Body of pancreas (tissue), 4 donors: Measurements from ENCODE around the gene COX6A2. TPM values are rescaled to one million over a fixed set of nuclear protein-coding genes. Genes with fewer than 3 reads are reported as not detected.

Source experiments
- ATAC-seq: fragments of 150-250 bp; one replicate; pipeline ENCODE4 v1.9.1; 2016
- DNase-seq, 4 donors: peaks; one replicate each; pipeline ENCODE4 v3.0.0-alpha.2; 2019
- H3K27ac ChIP-seq, 4 donors: fragments of 200-600 bp; sonication (generic); 1 replicate in 3 of 4; 2 replicates in 1 of 4; pipeline versions ENCODE4 v1.5.1 to v1.6.1; 2016 to 2019; ENCODE audit warnings: mild to moderate bottlenecking in 1 of 4, mixed read lengths in 1 of 4, moderate library complexity in 1 of 4
- H3K27me3 ChIP-seq, 2 donors: fragments of 200-600 bp; sonication (generic); one replicate each; pipeline ENCODE4 v1.6.0; 2016; ENCODE audit warnings: mild to moderate bottlenecking in 1 of 2
- H3K36me3 ChIP-seq, 2 donors: fragments of 200-600 bp; sonication (generic); replicated peaks in 1 of 2; 2 replicates each; pipeline ENCODE4 v1.5.1; 2016; ENCODE audit warnings: low read depth in 2 of 2; ENCODE audit not compliant: insufficient read depth in 1 of 2
- H3K4me1 ChIP-seq: fragments of 200-600 bp; sonication (generic); one replicate; pipeline ENCODE4 v1.6.0; 2016
- H3K4me3 ChIP-seq, 2 donors: fragments of 200-600 bp; sonication (generic); 1 replicate in 1 of 2; 2 replicates in 1 of 2; pipeline ENCODE4 v1.5.1; 2016 to 2019
- H3K9me3 ChIP-seq, 3 donors: fragments of 200-600 bp; sonication (generic); 1 replicate in 2 of 3; 2 replicates in 1 of 3; pipeline ENCODE4 v1.5.1; 2016
- POLR2A ChIP-seq, 3 donors: fragments of 450-650 bp; IDR thresholded peaks; one replicate each; pipeline ENCODE4 v1.6.1; 2016; ENCODE audit warnings: antibody characterized with exemption in 3 of 3, mild to moderate bottlenecking in 2 of 3
- WGBS, 2 donors: methylation state at CpG; one replicate each; pipeline ENCODE4 v1.1.5; 2017; 5-methylcytosine and 5-hydroxymethylcytosine counted together
- intact Hi-C: fragments of 100-400 bp; cut with DNase I; formaldehyde crosslinking; loops from one replicate; pipeline ENCODE4 v1.15.1; 2023
- total RNA-seq, 2 donors: library from RNA; depleted of rRNA; stranded (reverse); fragments of >200 nt; gene quantifications; one replicate each; pipeline ENCODE4 v1.1.0, GENCODE V29; 2016
- TF ChIP-seq, protein P1 (sequence below), 7 experiments: fragments of 450-650 bp in 4 of 7; fragments of 200-600 bp in 3 of 7; sonication (generic) in 3 of 7; IDR thresholded peaks; one replicate each; pipeline ENCODE4 v1.5.1; 2016 to 2019; ENCODE audit warnings: antibody characterized with exemption in 7 of 7

Gene COX6A2
- total RNA-seq, 2 donors from 2014 or later: not detected

DNA sequence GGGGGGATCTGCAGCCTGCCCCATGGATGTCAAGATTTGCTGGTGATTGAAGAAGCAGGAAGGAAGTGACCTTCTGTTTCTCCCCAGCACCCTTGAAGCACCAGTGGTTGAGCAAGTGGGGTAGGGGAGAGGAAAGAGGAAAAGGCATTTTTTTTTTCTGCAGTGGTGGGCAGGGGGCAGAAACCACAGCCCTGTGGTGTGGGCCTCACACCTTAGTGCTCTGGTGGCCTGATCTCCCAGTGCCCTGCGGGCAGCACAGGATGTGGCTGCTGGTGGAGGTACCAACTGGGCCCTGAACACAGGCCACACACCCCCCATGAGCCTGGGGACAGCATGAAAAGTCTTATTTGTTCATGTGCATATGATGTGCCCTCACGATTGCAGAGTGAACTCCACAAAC lies 28.0 kb downstream of the COX6A2 start:
- WGBS, 2 donors: 61 to 78% methylated on average over 2 of the region's 2 CpGs

GRCh38 chr16:31397701-31398100 lies 30.5 kb downstream of the COX6A2 start:
- Histone ChIP-seq H3K9me3 (no peaks in the 10 kb centered on the region), H3K4me3 (no peak overlapping the region), H3K27ac (no peak overlapping the region), H3K36me3 (no peaks in the 10 kb centered on the region), H3K4me1 (no peaks in the 10 kb centered on the region), H3K27me3 (no peaks in the 10 kb centered on the region)
- no peak for TF ChIP-seq POLR2A (IDR thresholded peaks at IDR 0.05)
- TF ChIP-seq, protein P1, sequence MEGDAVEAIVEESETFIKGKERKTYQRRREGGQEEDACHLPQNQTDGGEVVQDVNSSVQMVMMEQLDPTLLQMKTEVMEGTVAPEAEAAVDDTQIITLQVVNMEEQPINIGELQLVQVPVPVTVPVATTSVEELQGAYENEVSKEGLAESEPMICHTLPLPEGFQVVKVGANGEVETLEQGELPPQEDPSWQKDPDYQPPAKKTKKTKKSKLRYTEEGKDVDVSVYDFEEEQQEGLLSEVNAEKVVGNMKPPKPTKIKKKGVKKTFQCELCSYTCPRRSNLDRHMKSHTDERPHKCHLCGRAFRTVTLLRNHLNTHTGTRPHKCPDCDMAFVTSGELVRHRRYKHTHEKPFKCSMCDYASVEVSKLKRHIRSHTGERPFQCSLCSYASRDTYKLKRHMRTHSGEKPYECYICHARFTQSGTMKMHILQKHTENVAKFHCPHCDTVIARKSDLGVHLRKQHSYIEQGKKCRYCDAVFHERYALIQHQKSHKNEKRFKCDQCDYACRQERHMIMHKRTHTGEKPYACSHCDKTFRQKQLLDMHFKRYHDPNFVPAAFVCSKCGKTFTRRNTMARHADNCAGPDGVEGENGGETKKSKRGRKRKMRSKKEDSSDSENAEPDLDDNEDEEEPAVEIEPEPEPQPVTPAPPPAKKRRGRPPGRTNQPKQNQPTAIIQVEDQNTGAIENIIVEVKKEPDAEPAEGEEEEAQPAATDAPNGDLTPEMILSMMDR (IDR thresholded peaks at IDR 0.05): no peak
- DNase-seq: no peak
- intact Hi-C loops: no loop called here
- ATAC-seq: no peak
- WGBS, 2 donors: 70% methylated on average over 9 of the region's 9 CpGs; no CpG with 5 or more reads in 1 of the 2 donors

More for the DNA sequence above, 28.0 kb downstream of the COX6A2 start:
- Histone ChIP-seq H3K9me3 (no peaks in the 10 kb centered on the region), H3K36me3 (no peaks in the 10 kb centered on the region), H3K27ac (no peak overlapping the region), H3K4me1 (no peaks in the 10 kb centered on the region), H3K4me3 (no peak overlapping the region), H3K27me3 (no peaks in the 10 kb centered on the region)
- ATAC-seq: no peak
- TF ChIP-seq, protein P1 (IDR thresholded peaks at IDR 0.05): no peak
- TF ChIP-seq POLR2A (IDR thresholded peaks at IDR 0.05): no peak
- intact Hi-C loops: no loop called here
- DNase-seq: no peak

DNA sequence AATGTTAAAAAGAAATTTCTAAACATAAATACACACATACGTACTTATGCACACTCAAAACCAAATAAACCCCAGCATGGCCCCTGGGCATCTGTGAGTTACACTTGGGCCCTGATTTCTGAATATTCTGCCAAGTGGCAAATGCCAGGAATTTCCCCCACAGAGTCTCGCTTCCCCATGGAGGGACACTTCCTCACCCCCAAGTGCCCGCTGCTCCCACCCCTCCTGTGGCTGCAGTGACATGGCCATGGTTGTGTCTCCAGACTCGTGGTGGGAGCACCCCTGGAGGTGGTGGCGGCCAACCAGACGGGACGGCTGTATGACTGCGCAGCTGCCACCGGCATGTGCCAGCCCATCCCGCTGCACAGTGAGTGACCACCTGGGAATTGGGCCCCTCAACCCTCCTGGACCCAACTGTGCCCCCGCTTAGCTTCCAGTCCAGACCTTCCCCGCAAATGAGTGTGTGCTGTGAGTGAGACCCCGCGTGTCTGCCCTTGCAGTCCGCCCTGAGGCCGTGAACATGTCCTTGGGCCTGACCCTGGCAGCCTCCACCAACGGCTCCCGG lies 31.0 kb downstream of the COX6A2 start:
- intact Hi-C loops: no loop called here
- no peak overlapping the region for H3K27ac ChIP-seq
- ATAC-seq: no peak

DNA sequence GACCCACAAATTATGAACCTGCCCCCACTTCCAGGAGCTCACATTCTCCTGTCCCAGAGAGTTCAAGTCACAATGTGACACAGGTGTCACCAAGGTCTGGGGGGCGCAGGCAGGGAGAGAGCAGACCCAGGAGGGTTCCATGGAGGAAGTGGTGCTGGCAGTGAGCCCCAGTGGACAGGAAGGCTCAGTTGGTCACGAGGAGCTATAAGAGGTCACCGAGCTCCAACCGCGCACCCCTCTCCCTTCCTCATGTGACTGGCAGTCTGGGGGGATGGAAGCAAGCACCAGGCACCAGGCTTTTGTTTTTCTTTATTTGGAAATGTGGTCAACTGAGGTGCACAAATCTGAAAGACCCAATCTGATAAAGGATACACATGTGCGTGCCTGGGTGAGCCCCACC lies 32.5 kb downstream of the COX6A2 start:
- 39 to 59% methylated on average over 4 to 6 of the region's 6 CpGs for WGBS, 2 donors
- Histone ChIP-seq H3K27me3 (no peaks in the 10 kb centered on the region), H3K9me3 (no peaks in the 10 kb centered on the region), H3K4me1 (no peaks in the 10 kb centered on the region), H3K27ac (no peak overlapping the region), H3K36me3 (no peaks in the 10 kb centered on the region), H3K4me3 (no peak overlapping the region)
- ATAC-seq (no peak), DNase-seq (peak in 2 of 4 donors; percentile 10 to 53)
- intact Hi-C loops: no loop called here
- TF ChIP-seq POLR2A (IDR thresholded peaks at IDR 0.05): no peak
- TF ChIP-seq, protein P1 (IDR thresholded peaks at IDR 0.05): no peak

More for the DNA sequence above, 31.0 kb downstream of the COX6A2 start:
- H3K4me3 ChIP-seq: no peak overlapping the region
- TF ChIP-seq, protein P1 (IDR thresholded peaks at IDR 0.05): no peak
- TF ChIP-seq POLR2A (IDR thresholded peaks at IDR 0.05): no peak
- peak in 1 of 4 donors; percentile 12 for DNase-seq
- no peaks in the 10 kb centered on the region for H3K36me3 ChIP-seq
- H3K27me3 ChIP-seq: no peaks in the 10 kb centered on the region
- H3K4me1 ChIP-seq: no peaks in the 10 kb centered on the region
- H3K9me3 ChIP-seq: no peaks in the 10 kb centered on the region
- 74 to 88% methylated on average over 4 to 18 of the region's 18 CpGs for WGBS, 2 donors

- no peak within 1 kb of the TSS for H3K4me3 ChIP-seq
- H3K27ac ChIP-seq: no peak within 1 kb of the TSS
- no peak for TF ChIP-seq POLR2A (IDR thresholded peaks at IDR 0.05)
- TF ChIP-seq, protein P1 (IDR thresholded peaks at IDR 0.05): no peak
- no peaks in the 10 kb centered on the region for H3K4me1 ChIP-seq
- WGBS, 2 donors: 53 to 55% methylated on average over 5 of the region's 5 CpGs
- H3K9me3 ChIP-seq: no peaks in the 10 kb centered on the region
- ATAC-seq (no peak), DNase-seq (no peak)
- intact Hi-C loops: no loop called here
- H3K27me3 ChIP-seq: no peaks in the 10 kb centered on the region
- H3K36me3 ChIP-seq: no peaks in the 10 kb centered on the region
These were observed 35.1 kb downstream of the COX6A2 start, which contains the start of gene ITGAD for GRCh38 chr16:31393056-31393455. ITGAD (plus strand) TSS chr16:31393335; CDS start chr16:31393361, 26 bp downstream.
